GM10266 (cell line): ENCODE results near the gene PRSS21.

ENCODE experiments used
- DNase-seq: peaks from one replicate; pipeline ENCODE4 v3.0.0; 2012; ENCODE audit errors: extremely low spot score
- TF ChIP-seq, protein P1 (sequence below): IDR thresholded peaks from 2 replicates; pipeline ENCODE4 v1.5.1; 2012; ENCODE audit warnings: mild to moderate bottlenecking, low read depth; ENCODE audit not compliant: control insufficient read depth, insufficient read depth; ENCODE audit errors: missing control alignments

PRSS21 gene

DNA sequence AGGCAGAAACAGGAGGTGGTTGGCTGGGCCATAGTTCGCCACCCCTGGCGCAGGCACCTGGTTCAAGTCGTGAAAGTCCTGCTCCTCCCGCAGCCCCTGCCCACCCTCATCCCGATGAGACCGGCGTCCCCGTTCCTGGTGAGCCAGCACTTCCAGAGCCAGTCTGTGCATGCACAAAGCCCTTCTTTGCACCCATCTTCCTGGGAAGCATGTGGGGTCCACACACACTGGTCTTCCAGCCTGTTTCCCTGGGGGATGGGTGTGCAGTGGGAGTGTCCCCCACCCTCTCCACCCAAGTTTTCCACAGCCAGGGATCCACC lies 11.4 kb downstream of the PRSS21 start:
- DNase-seq: no peak

GRCh38 chr16:2828876-2829430 lies 11.9 kb downstream of the PRSS21 start:
- DNase-seq: no peak
- TF ChIP-seq, protein P1, sequence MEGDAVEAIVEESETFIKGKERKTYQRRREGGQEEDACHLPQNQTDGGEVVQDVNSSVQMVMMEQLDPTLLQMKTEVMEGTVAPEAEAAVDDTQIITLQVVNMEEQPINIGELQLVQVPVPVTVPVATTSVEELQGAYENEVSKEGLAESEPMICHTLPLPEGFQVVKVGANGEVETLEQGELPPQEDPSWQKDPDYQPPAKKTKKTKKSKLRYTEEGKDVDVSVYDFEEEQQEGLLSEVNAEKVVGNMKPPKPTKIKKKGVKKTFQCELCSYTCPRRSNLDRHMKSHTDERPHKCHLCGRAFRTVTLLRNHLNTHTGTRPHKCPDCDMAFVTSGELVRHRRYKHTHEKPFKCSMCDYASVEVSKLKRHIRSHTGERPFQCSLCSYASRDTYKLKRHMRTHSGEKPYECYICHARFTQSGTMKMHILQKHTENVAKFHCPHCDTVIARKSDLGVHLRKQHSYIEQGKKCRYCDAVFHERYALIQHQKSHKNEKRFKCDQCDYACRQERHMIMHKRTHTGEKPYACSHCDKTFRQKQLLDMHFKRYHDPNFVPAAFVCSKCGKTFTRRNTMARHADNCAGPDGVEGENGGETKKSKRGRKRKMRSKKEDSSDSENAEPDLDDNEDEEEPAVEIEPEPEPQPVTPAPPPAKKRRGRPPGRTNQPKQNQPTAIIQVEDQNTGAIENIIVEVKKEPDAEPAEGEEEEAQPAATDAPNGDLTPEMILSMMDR: no peak

More for the DNA sequence above, 11.4 kb downstream of the PRSS21 start:
- TF ChIP-seq, protein P1: no peak

DNA sequence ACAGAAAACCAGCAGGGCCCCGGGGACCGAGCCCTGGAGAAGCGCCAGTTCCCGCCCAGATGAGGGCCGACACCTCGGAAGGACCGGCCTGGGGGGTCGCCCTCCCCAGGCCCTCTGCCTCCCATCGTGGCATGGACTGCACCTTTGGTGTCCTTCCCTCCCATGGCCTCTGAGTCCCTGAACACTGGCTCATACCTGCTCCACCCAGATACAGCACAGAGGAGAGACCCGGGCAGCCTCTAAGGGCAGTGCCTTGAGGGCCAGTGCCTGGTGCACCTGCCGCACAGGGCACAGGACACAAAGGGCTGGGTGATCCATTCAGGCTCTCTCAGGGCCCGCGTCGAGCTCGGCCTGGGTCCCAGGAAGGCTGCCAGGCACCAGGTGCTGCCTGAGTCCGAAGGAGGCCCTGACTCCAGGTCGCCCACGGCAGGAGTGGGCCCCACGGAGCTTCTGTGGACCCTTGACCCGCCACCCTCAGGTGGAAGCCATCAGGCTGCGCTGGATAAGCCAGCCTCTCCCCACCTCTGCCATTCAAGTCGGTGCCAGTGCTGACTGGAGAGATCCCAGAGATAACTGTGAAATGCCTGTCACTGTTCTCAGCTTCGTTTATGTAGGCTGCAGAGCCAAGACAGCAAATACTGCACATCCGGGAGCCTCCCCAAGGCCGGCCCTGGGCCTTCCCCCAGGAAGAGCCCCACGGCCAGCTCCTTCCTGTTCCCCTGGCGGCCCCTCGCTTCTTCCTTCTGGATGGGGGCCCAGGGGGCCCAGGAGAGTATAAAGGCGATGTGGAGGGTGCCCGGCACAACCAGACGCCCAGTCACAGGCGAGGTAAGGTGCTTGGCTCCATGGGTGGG lies 12.7 kb downstream of the PRSS21 start, which contains the start of gene ZG16B:
ZG16B (plus strand) TSS at position 803 of the 854 bp plus-strand sequence. CDS start 139 bp downstream, outside the sequence.
- TF ChIP-seq, protein P1: no peak
- peak; percentile 73 for DNase-seq

- no peak for DNase-seq
- TF ChIP-seq, protein P1: no peak
Observed at GRCh38 chr16:2830355-2830695, 13.3 kb downstream of the PRSS21 start.

DNA sequence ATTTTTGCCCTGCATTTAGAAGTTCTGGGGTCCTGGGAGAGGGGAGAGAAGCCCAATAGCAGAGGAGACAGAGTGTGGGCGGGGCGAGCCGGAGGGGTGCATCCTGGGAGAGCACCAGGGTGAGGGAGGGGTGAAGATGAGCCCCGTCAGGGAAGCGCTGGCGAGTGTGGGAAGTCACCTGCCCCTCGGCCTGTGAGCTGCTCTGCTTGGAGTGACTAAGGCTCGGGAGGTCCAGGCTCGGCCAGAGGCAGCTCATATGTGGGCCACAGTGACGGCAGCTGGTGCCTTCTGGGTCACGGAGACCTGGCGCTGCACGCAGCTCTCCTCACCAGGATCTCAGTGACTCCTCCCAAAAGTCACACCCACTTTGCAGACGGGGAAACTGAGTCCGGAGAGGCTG lies 14.2 kb downstream of the PRSS21 start:
- TF ChIP-seq, protein P1: no peak
- no peak for DNase-seq

- TF ChIP-seq, protein P1: no peak
- no peak for DNase-seq
Observed at GRCh38 chr16:2833776-2834175, 16.7 kb downstream of the PRSS21 start.

- DNase-seq: no peak
- TF ChIP-seq, protein P1: no peak
Observed at GRCh38 chr16:2834968-2835367, 17.9 kb downstream of the PRSS21 start.
